Keratinocyte (primary cell): ENCODE results near the gene ITIH1. TPM values are rescaled to one million over a fixed set of nuclear protein-coding genes. Genes with fewer than 3 reads are reported as not detected.

ENCODE experiments used
- DNase-seq: peaks from one replicate; pipeline ENCODE4 v3.0.0-alpha.2; 2011; ENCODE audit warnings: low read depth, missing footprints, low spot score
- FAIRE-seq: peaks from 2 replicates; lab custom pipeline; 2011; peaks lifted over from hg19 to GRCh38; lab: Jason Lieb, UNC
- H2AFZ ChIP-seq: 2 replicates; pipeline ENCODE4 v1.6.0; 2012; ENCODE audit warnings: low read length, control low read depth, inconsistent platforms; ENCODE audit not compliant: control insufficient read depth
- H3K27ac ChIP-seq: 2 replicates; pipeline ENCODE4 v1.5.1; 2011; ENCODE audit warnings: low read length; ENCODE audit not compliant: control insufficient read depth, insufficient read depth
- H3K27me3 ChIP-seq: 3 replicates; pipeline ENCODE4 v1.6.0; 2011; ENCODE audit warnings: low read length; ENCODE audit not compliant: control insufficient read depth, insufficient read depth; ENCODE audit errors: extremely low read depth
- H3K36me3 ChIP-seq, 2 experiments: 2 replicates in 1 of 2; 3 replicates in 1 of 2; pipeline ENCODE4 v1.5.1; 2011; ENCODE audit warnings: low read length in 2 of 2, mild to moderate bottlenecking in 1 of 2; ENCODE audit not compliant: control insufficient read depth in 2 of 2, insufficient read depth in 2 of 2; ENCODE audit errors: extremely low read depth in 1 of 2
- H3K4me1 ChIP-seq: 3 replicates; pipeline ENCODE4 v1.5.1; 2011; ENCODE audit warnings: low read length; ENCODE audit not compliant: control insufficient read depth, insufficient read depth; ENCODE audit errors: extremely low read depth
- H3K4me2 ChIP-seq: 3 replicates; pipeline ENCODE4 v1.6.0; 2011; ENCODE audit warnings: low read depth, low read length; ENCODE audit not compliant: control insufficient read depth, insufficient read depth; ENCODE audit errors: extremely low read depth
- H3K4me3 ChIP-seq, 3 experiments: fragments of 200-600 bp in 1 of 3; sonication (generic) in 1 of 3; 2 replicates in 2 of 3; 3 replicates in 1 of 3; pipeline ENCODE4 v1.5.1; 2011 to 2016; ENCODE audit warnings: low read length in 3 of 3, mild to moderate bottlenecking in 3 of 3, control low read depth in 2 of 3, inconsistent platforms in 1 of 3, low read depth in 1 of 3, mixed read lengths in 1 of 3, mixed run types in 1 of 3, moderate library complexity in 1 of 3; ENCODE audit not compliant: control insufficient read depth in 2 of 3, insufficient read depth in 2 of 3; ENCODE audit errors: extremely low read depth in 1 of 3
- H3K79me2 ChIP-seq: 2 replicates; pipeline ENCODE4 v1.6.0; 2012; ENCODE audit warnings: low read length; ENCODE audit not compliant: control insufficient read depth, insufficient read depth
- H3K9ac ChIP-seq: 3 replicates; pipeline ENCODE4 v1.6.0; 2011; ENCODE audit warnings: low read length; ENCODE audit not compliant: control insufficient read depth, insufficient read depth; ENCODE audit errors: extremely low read depth
- H3K9me1 ChIP-seq: 3 replicates; pipeline ENCODE4 v1.6.0; 2011; ENCODE audit warnings: low read length; ENCODE audit not compliant: control insufficient read depth, insufficient read depth; ENCODE audit errors: extremely low read depth
- H3K9me3 ChIP-seq: 2 replicates; pipeline ENCODE4 v1.5.1; 2012; ENCODE audit warnings: low read depth, low read length; ENCODE audit not compliant: control insufficient read depth
- H4K20me1 ChIP-seq: 3 replicates; pipeline ENCODE4 v1.6.0; 2011; ENCODE audit warnings: low read length; ENCODE audit not compliant: control insufficient read depth, insufficient read depth; ENCODE audit errors: extremely low read depth
- EZH2 ChIP-seq: IDR thresholded peaks from one replicate; pipeline ENCODE4 v1.6.1; 2012; ENCODE audit warnings: inconsistent platforms, mild to moderate bottlenecking, low read length, moderate library complexity
- dilution Hi-C: fragments of 300-500 bp; cut with MboI; formaldehyde crosslinking; loops from one replicate; pipeline ENCODE4 v1.7.0; 2020; ENCODE audit warnings: low sequenced_read_pairs; ENCODE audit not compliant: extremely low pct_ligation_motif_present
- polyA plus RNA-seq, 5 experiments: library from polyadenylated mRNA; depleted of rRNA in 3 of 5; stranded (reverse) in 3 of 5; stranded (forward) in 1 of 5; unstranded in 1 of 5; fragments of >200 nt; gene quantifications; 1 replicate in 1 of 5; 2 replicates in 3 of 5; 3 replicates in 1 of 5; pipeline versions ENCODE4 v1.2.1 to v1.2.3, GENCODE V29; 2011 to 2012; ENCODE audit warnings: missing spikeins in 2 of 5, low read depth in 1 of 5, low replicate concordance in 1 of 5
- TF ChIP-seq, protein P1 (sequence below), 3 experiments: IDR thresholded peaks in 1 of 3; conservative IDR thresholded peaks in 1 of 3; optimal IDR thresholded peaks in 1 of 3; 2 replicates in 2 of 3; 3 replicates in 1 of 3; pipeline versions ENCODE3 to v1.5.1; 2011; ENCODE audit warnings: low read length in 3 of 3, mild to moderate bottlenecking in 3 of 3, moderate library complexity in 2 of 3, control low read depth in 1 of 3, inconsistent platforms in 1 of 3; ENCODE audit not compliant: insufficient read depth in 2 of 3; ENCODE audit errors: extremely low read depth in 1 of 3

The ITIH1 gene
- polyA plus RNA-seq, 1 donor (not counting 4 experiments of a cell fraction or from before 2014, with no cell fraction given) = not detected

- Histone ChIP-seq H3K79me2 (peaks cover 13% of the 10 kb centered on the region), H3K36me3 (no peaks in the 10 kb centered on the region), H3K4me2 (no peak overlapping the region), H2AFZ (no peak overlapping the region), H3K9me3 (no peaks in the 10 kb centered on the region), H3K27me3 (no peaks in the 10 kb centered on the region), H4K20me1 (no peaks in the 10 kb centered on the region), H3K27ac (no peak overlapping the region), H3K4me1 (peaks cover 11% of the 10 kb centered on the region), H3K9me1 (no peaks in the 10 kb centered on the region), H3K9ac (no peak overlapping the region), H3K4me3 (no peak overlapping the region)
- dilution Hi-C loops = no loop called here
- FAIRE-seq (no peak), DNase-seq (no peak)
- TF ChIP-seq EZH2 = no peak
- TF ChIP-seq, protein P1, sequence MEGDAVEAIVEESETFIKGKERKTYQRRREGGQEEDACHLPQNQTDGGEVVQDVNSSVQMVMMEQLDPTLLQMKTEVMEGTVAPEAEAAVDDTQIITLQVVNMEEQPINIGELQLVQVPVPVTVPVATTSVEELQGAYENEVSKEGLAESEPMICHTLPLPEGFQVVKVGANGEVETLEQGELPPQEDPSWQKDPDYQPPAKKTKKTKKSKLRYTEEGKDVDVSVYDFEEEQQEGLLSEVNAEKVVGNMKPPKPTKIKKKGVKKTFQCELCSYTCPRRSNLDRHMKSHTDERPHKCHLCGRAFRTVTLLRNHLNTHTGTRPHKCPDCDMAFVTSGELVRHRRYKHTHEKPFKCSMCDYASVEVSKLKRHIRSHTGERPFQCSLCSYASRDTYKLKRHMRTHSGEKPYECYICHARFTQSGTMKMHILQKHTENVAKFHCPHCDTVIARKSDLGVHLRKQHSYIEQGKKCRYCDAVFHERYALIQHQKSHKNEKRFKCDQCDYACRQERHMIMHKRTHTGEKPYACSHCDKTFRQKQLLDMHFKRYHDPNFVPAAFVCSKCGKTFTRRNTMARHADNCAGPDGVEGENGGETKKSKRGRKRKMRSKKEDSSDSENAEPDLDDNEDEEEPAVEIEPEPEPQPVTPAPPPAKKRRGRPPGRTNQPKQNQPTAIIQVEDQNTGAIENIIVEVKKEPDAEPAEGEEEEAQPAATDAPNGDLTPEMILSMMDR (optimal IDR thresholded peaks at IDR 0.05 in 1 of 3, IDR thresholded peaks at IDR 0.05 in 1 of 3, conservative IDR thresholded peaks at IDR 0.05 in 1 of 3; ENCODE audit: extremely low read depth in 1 of 3, insufficient read depth in 2 of 3, low read length in 3 of 3) = no peak
These were observed 3.2 kb upstream of the ITIH1 start for GRCh38 chr3:52774066-52774713.

- dilution Hi-C loops = no loop called here
These were observed 2.2 kb upstream of the ITIH1 start for GRCh38 chr3:52774901-52775864.

More at GRCh38 chr3:52774901-52775864, 2.2 kb upstream of the ITIH1 start:
- H3K27ac ChIP-seq = no peak overlapping the region
- no peaks in the 10 kb centered on the region for H3K9me3 ChIP-seq
- peaks cover 3% of the 10 kb centered on the region for H3K4me1 ChIP-seq
- H3K9ac ChIP-seq = no peak overlapping the region
- no peaks in the 10 kb centered on the region for H4K20me1 ChIP-seq
- peaks cover 6% of the 10 kb centered on the region for H3K27me3 ChIP-seq
- FAIRE-seq (no peak), DNase-seq (no peak)
- H3K4me2 ChIP-seq = no peak overlapping the region
- no peak overlapping the region for H2AFZ ChIP-seq
- H3K79me2 ChIP-seq = peaks cover 4% of the 10 kb centered on the region
- H3K36me3 ChIP-seq = no peaks in the 10 kb centered on the region
- TF ChIP-seq, protein P1 (optimal IDR thresholded peaks at IDR 0.05 in 1 of 3, IDR thresholded peaks at IDR 0.05 in 1 of 3, conservative IDR thresholded peaks at IDR 0.05 in 1 of 3; ENCODE audit: extremely low read depth in 1 of 3, insufficient read depth in 2 of 3, low read length in 3 of 3) = no peak
- no peak for TF ChIP-seq EZH2
- H3K4me3 ChIP-seq = no peak overlapping the region
- H3K9me1 ChIP-seq = no peaks in the 10 kb centered on the region
